Measurements from ENCODE around the gene FAM186B. TPM values are rescaled to one million over a fixed set of nuclear protein-coding genes. Genes with fewer than 3 reads are reported as not detected.

Gene FAM186B
- total RNA-seq, 1 donor from 2014 or later: 0.57 TPM

GRCh38 chr12:49632986-49633702, 27.7 kb upstream of the FAM186B start:
- H3K4me3 ChIP-seq (ENCODE audit: insufficient read depth, low read depth, low read length): no peak overlapping the region
- no peak for DNase-seq (ENCODE audit: low read depth)
- no peaks in the 10 kb centered on the region for H3K9me3 ChIP-seq (ENCODE audit: insufficient read depth, low read depth, low read length)
- H3K4me1 ChIP-seq (ENCODE audit: insufficient read depth, low read length): peaks cover 6% of the 10 kb centered on the region
- H3K9ac ChIP-seq (ENCODE audit: low read length): no peak overlapping the region
- no peak for TF ChIP-seq EZH2 (IDR thresholded peaks at IDR 0.05; ENCODE audit: insufficient read depth, low read length)
- TF ChIP-seq, protein P1, sequence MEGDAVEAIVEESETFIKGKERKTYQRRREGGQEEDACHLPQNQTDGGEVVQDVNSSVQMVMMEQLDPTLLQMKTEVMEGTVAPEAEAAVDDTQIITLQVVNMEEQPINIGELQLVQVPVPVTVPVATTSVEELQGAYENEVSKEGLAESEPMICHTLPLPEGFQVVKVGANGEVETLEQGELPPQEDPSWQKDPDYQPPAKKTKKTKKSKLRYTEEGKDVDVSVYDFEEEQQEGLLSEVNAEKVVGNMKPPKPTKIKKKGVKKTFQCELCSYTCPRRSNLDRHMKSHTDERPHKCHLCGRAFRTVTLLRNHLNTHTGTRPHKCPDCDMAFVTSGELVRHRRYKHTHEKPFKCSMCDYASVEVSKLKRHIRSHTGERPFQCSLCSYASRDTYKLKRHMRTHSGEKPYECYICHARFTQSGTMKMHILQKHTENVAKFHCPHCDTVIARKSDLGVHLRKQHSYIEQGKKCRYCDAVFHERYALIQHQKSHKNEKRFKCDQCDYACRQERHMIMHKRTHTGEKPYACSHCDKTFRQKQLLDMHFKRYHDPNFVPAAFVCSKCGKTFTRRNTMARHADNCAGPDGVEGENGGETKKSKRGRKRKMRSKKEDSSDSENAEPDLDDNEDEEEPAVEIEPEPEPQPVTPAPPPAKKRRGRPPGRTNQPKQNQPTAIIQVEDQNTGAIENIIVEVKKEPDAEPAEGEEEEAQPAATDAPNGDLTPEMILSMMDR (IDR thresholded peaks at IDR 0.05; ENCODE audit: insufficient read depth, low read depth, low read length): no peak
- Mint-ChIP-seq H3K27me3 (ENCODE audit: low read depth, unreplicated experiment) (no peaks in the 10 kb centered on the region), H3K36me3 (ENCODE audit: low read depth, unreplicated experiment) (peaks cover 12% of the 10 kb centered on the region), H3K27ac (ENCODE audit: unreplicated experiment) (no peak overlapping the region), H3K4me1 (ENCODE audit: low read depth, unreplicated experiment) (peaks cover 14% of the 10 kb centered on the region), H3K4me3 (ENCODE audit: unreplicated experiment) (no peak overlapping the region), H3K9me3 (ENCODE audit: unreplicated experiment) (no peaks in the 10 kb centered on the region)
- peaks cover 6% of the 10 kb centered on the region for H3K36me3 ChIP-seq (ENCODE audit: insufficient read depth, low read length)
- no peaks in the 10 kb centered on the region for H3K79me2 ChIP-seq (ENCODE audit: insufficient read depth, low read length)
- FAIRE-seq: no peak
- H4K20me1 ChIP-seq (ENCODE audit: insufficient read depth, low read length): peaks cover 12% of the 10 kb centered on the region
- H3K27me3 ChIP-seq (ENCODE audit: insufficient read depth, low read length): no peaks in the 10 kb centered on the region
- H2AFZ ChIP-seq (ENCODE audit: low read depth, low read length): no peak overlapping the region
- H3K4me2 ChIP-seq (ENCODE audit: low read length): no peak overlapping the region
- H3K27ac ChIP-seq (ENCODE audit: low read depth, low read length): no peak overlapping the region

GRCh38 chr12:49632401-49632800, 27.0 kb upstream of the FAM186B start:
- H3K79me2 ChIP-seq (ENCODE audit: insufficient read depth, low read length): no peaks in the 10 kb centered on the region
- H3K27ac Mint-ChIP-seq (ENCODE audit: unreplicated experiment): no peak overlapping the region
- no peaks in the 10 kb centered on the region for H3K27me3 Mint-ChIP-seq (ENCODE audit: low read depth, unreplicated experiment)
- no peak overlapping the region for H3K27ac ChIP-seq (ENCODE audit: low read depth, low read length)
- H3K4me1 Mint-ChIP-seq (ENCODE audit: low read depth, unreplicated experiment): peaks cover 8% of the 10 kb centered on the region
- H2AFZ ChIP-seq (ENCODE audit: low read depth, low read length): no peak overlapping the region
- H3K9me3 ChIP-seq (ENCODE audit: insufficient read depth, low read depth, low read length): no peaks in the 10 kb centered on the region
- H3K4me1 ChIP-seq (ENCODE audit: insufficient read depth, low read length): peaks cover 12% of the 10 kb centered on the region
- peaks cover 4% of the 10 kb centered on the region for H3K36me3 ChIP-seq (ENCODE audit: insufficient read depth, low read length)
- no peak overlapping the region for H3K4me3 Mint-ChIP-seq (ENCODE audit: unreplicated experiment)
- H4K20me1 ChIP-seq (ENCODE audit: insufficient read depth, low read length): peaks cover 15% of the 10 kb centered on the region
- DNase-seq (ENCODE audit: low read depth) (no peak), FAIRE-seq (no peak)
- no peaks in the 10 kb centered on the region for H3K9me3 Mint-ChIP-seq (ENCODE audit: unreplicated experiment)
- H3K9ac ChIP-seq (ENCODE audit: low read length): no peak overlapping the region
- H3K4me3 ChIP-seq (ENCODE audit: insufficient read depth, low read depth, low read length): no peak overlapping the region
- H3K36me3 Mint-ChIP-seq (ENCODE audit: low read depth, unreplicated experiment): peaks cover 14% of the 10 kb centered on the region
- H3K27me3 ChIP-seq (ENCODE audit: insufficient read depth, low read length): no peaks in the 10 kb centered on the region
- no peak overlapping the region for H3K4me2 ChIP-seq (ENCODE audit: low read length)
- TF ChIP-seq, protein P1 (IDR thresholded peaks at IDR 0.05; ENCODE audit: insufficient read depth, low read depth, low read length): no peak
- no peak for TF ChIP-seq EZH2 (IDR thresholded peaks at IDR 0.05; ENCODE audit: insufficient read depth, low read length)

- H3K4me3 Mint-ChIP-seq (ENCODE audit: unreplicated experiment): no peak overlapping the region
- TF ChIP-seq, protein P1 (IDR thresholded peaks at IDR 0.05; ENCODE audit: insufficient read depth, low read depth, low read length): no peak
- TF ChIP-seq EZH2 (IDR thresholded peaks at IDR 0.05; ENCODE audit: insufficient read depth, low read length): no peak
- no peak for DNase-seq (ENCODE audit: low read depth)
These were observed 26.0 kb upstream of the FAM186B start for GRCh38 chr12:49631336-49631907.

More at GRCh38 chr12:49631336-49631907, 26.0 kb upstream of the FAM186B start:
- Mint-ChIP-seq H3K27me3 (ENCODE audit: low read depth, unreplicated experiment) (no peaks in the 10 kb centered on the region), H3K36me3 (ENCODE audit: low read depth, unreplicated experiment) (peaks cover 14% of the 10 kb centered on the region), H3K27ac (ENCODE audit: unreplicated experiment) (no peak overlapping the region), H3K9me3 (ENCODE audit: unreplicated experiment) (no peaks in the 10 kb centered on the region), H3K4me1 (ENCODE audit: low read depth, unreplicated experiment) (no peaks in the 10 kb centered on the region)
- no peak overlapping the region for H3K4me2 ChIP-seq (ENCODE audit: low read length)
- peaks cover 10% of the 10 kb centered on the region for H3K4me1 ChIP-seq (ENCODE audit: insufficient read depth, low read length)
- no peak overlapping the region for H2AFZ ChIP-seq (ENCODE audit: low read depth, low read length)
- peaks cover 11% of the 10 kb centered on the region for H4K20me1 ChIP-seq (ENCODE audit: insufficient read depth, low read length)
- H3K79me2 ChIP-seq (ENCODE audit: insufficient read depth, low read length): no peaks in the 10 kb centered on the region
- H3K27me3 ChIP-seq (ENCODE audit: insufficient read depth, low read length): no peaks in the 10 kb centered on the region
- no peak for FAIRE-seq
- H3K4me3 ChIP-seq (ENCODE audit: insufficient read depth, low read depth, low read length): no peak overlapping the region
- no peaks in the 10 kb centered on the region for H3K9me3 ChIP-seq (ENCODE audit: insufficient read depth, low read depth, low read length)
- H3K36me3 ChIP-seq (ENCODE audit: insufficient read depth, low read length): peaks cover 4% of the 10 kb centered on the region
- H3K9ac ChIP-seq (ENCODE audit: low read length): no peak overlapping the region
- H3K27ac ChIP-seq (ENCODE audit: low read depth, low read length): no peak overlapping the region
